Psoas muscle (tissue), 8 donors: ENCODE results near the gene TFG. TPM values are rescaled to one million over a fixed set of nuclear protein-coding genes. Genes with fewer than 3 reads are reported as not detected.

ENCODE experiments used
- ATAC-seq, 4 donors: fragments of 200-7000 bp; cut with Tn5 transposase; one replicate each; pipeline ENCODE4 v1.9.1; 2020; ENCODE audit warnings: moderate library complexity in 3 of 4, mild to moderate bottlenecking in 2 of 4
- DNase-seq, 2 donors: peaks; one replicate each; pipeline ENCODE4 v3.0.0-alpha.2; 2020
- H3K27ac ChIP-seq: fragments of 200-600 bp; one replicate; pipeline ENCODE4 v1.8.0; 2022
- H3K27me3 ChIP-seq, 3 donors: fragments of 200-600 bp in 1 of 3; one replicate each; pipeline versions ENCODE4 v1.6.1 to v1.8.0; 2013 to 2022; ENCODE audit warnings: low read length in 2 of 3, mild to moderate bottlenecking in 2 of 3, moderate library complexity in 1 of 3; ENCODE audit not compliant: insufficient read depth in 3 of 3
- H3K36me3 ChIP-seq, 2 donors: fragments of 200-600 bp in 1 of 2; one replicate each; pipeline versions ENCODE4 v1.6.1 to v1.8.0; 2013 to 2022; ENCODE audit warnings: low read depth in 1 of 2, mild to moderate bottlenecking in 1 of 2, moderate library complexity in 1 of 2; ENCODE audit not compliant: insufficient read depth in 1 of 2
- H3K4me1 ChIP-seq: fragments of 200-600 bp; one replicate; pipeline ENCODE4 v1.8.0; 2022
- H3K4me3 ChIP-seq: fragments of 200-600 bp; one replicate; pipeline ENCODE4 v1.8.0; 2022; ENCODE audit warnings: mild to moderate bottlenecking
- H3K9me3 ChIP-seq: fragments of 200-600 bp; one replicate; pipeline ENCODE4 v1.8.0; 2022
- CTCF ChIP-seq: fragments of 200-600 bp; IDR thresholded peaks from one replicate; pipeline ENCODE4 v1.8.0; 2022; ENCODE audit warnings: antibody characterized with exemption
- WGBS, 3 donors: extraction: QIAGEN DNeasy Blood & Tissue Kit; methylation state at CpG; one replicate each; pipeline versions ENCODE4 v1.1.6 to v1.1.7; 2013; 5-methylcytosine and 5-hydroxymethylcytosine counted together
- intact Hi-C, 2 donors: fragments of 100-400 bp; cut with DNase I; formaldehyde crosslinking; loops; one replicate each; pipeline versions ENCODE4 v1.11.0 to v1.14.2; 2022
- polyA plus RNA-seq, 3 donors: library from polyadenylated mRNA; stranded (reverse); fragments of 200-250 nt; gene quantifications; one replicate each; pipeline ENCODE4 v1.2.3, GENCODE V29; 2013
- total RNA-seq, 4 donors: library from RNA; stranded (reverse); fragmentation: NEBNext Ultra II Directional in 2 of 4; extraction: Animal tissue kit (Norgen Biotek cat#: 25700) in 2 of 4; gene quantifications; one replicate each; pipeline versions ENCODE4 v1.2.1 to v1.2.4, GENCODE V29; 2021 to 2023
- donor health status: healthy with polysubstance abuse.
- donor health status: DM: no; HTN: no; CAD: no; lungs with moderate emphysema.
- donor health status: Bipolar disorder and iron deficiency.
- donor health status: healthy.
- donor health status: DM: yes; HTN: yes; CAD: no.
- donor health status: DM: no; HTN: no; CAD: no.
- donor health status: DM: no; HTN: no; CAD: no.
- donor health status: DM: yes; HTN: yes; CAD: no.

The TFG gene
- total and polyA plus RNA-seq, 7 donors: 55.8 to 129 (median 65.8) TPM

- no peak overlapping the region for H3K4me3 ChIP-seq
- H3K27me3 ChIP-seq: no peaks in the 10 kb centered on the region
- DNase-seq: no peak
- intact Hi-C loops: no loop called here
- TF ChIP-seq CTCF: no peak
- H3K4me1 ChIP-seq: no peaks in the 10 kb centered on the region
- H3K9me3 ChIP-seq: no peaks in the 10 kb centered on the region
- ATAC-seq: no peak
- no peak overlapping the region for H3K27ac ChIP-seq
- H3K36me3 ChIP-seq: peaks cover 0 to 4% of the 10 kb centered on the region in 2 donors
Measured at GRCh38 chr3:100777271-100777670, 68.0 kb downstream of the TFG start.

- H3K27me3 ChIP-seq: no peaks in the 10 kb centered on the region
- no peaks in the 10 kb centered on the region for H3K4me1 ChIP-seq
- peaks cover 0 to 4% of the 10 kb centered on the region in 2 donors for H3K36me3 ChIP-seq
- ATAC-seq (no peak), DNase-seq (no peak)
- no peaks in the 10 kb centered on the region for H3K9me3 ChIP-seq
- no peak overlapping the region for H3K4me3 ChIP-seq
- TF ChIP-seq CTCF: no peak
- H3K27ac ChIP-seq: no peak overlapping the region
- intact Hi-C loops: no loop called here
Measured at GRCh38 chr3:100779480-100779879, 70.2 kb downstream of the TFG start.

GRCh38 chr3:100780071-100780622 is 70.9 kb downstream of the TFG start:
- H3K9me3 ChIP-seq: no peaks in the 10 kb centered on the region
- no peaks in the 10 kb centered on the region for H3K4me1 ChIP-seq
- H3K27me3 ChIP-seq: no peaks in the 10 kb centered on the region
- 66 to 78% (median 74%) methylated on average over 2 of the region's 2 CpGs for whole genome bisulfite sequencing, 3 donors
- DNase-seq (no peak), ATAC-seq (no peak)
- no peak for TF ChIP-seq CTCF
- intact Hi-C loops: no loop called here
- H3K27ac ChIP-seq: no peak overlapping the region
- no peak overlapping the region for H3K4me3 ChIP-seq
- peaks cover 0 to 4% of the 10 kb centered on the region in 2 donors for H3K36me3 ChIP-seq

GRCh38 chr3:100781301-100781700 is 72.0 kb downstream of the TFG start:
- intact Hi-C loops: no loop called here
- Histone ChIP-seq H3K27me3 (no peaks in the 10 kb centered on the region), H3K27ac (no peak overlapping the region), H3K4me3 (no peak overlapping the region), H3K9me3 (no peaks in the 10 kb centered on the region), H3K4me1 (no peaks in the 10 kb centered on the region), H3K36me3 (peaks cover 0 to 4% of the 10 kb centered on the region in 2 donors)
- no peak for TF ChIP-seq CTCF
- WGBS, 3 donors: 85 to 91% (median 91%) methylated on average over 2 of the region's 2 CpGs
- ATAC-seq: no peak
- DNase-seq: no peak

- no peak overlapping the region for H3K27ac ChIP-seq
- no peak overlapping the region for H3K4me3 ChIP-seq
- TF ChIP-seq CTCF: no peak
- 20 to 26% (median 22%) methylated on average over 2 of the region's 2 CpGs for WGBS, 3 donors
- no peaks in the 10 kb centered on the region for H3K27me3 ChIP-seq
- ATAC-seq (no peak), DNase-seq (no peak)
- H3K4me1 ChIP-seq: no peaks in the 10 kb centered on the region
- H3K9me3 ChIP-seq: no peaks in the 10 kb centered on the region
- intact Hi-C loops: no loop called here
- H3K36me3 ChIP-seq: no peaks in the 10 kb centered on the region
Measured at GRCh38 chr3:100782348-100782747, 73.1 kb downstream of the TFG start.
